ENCODE results near the gene SUGP2.

DNA sequence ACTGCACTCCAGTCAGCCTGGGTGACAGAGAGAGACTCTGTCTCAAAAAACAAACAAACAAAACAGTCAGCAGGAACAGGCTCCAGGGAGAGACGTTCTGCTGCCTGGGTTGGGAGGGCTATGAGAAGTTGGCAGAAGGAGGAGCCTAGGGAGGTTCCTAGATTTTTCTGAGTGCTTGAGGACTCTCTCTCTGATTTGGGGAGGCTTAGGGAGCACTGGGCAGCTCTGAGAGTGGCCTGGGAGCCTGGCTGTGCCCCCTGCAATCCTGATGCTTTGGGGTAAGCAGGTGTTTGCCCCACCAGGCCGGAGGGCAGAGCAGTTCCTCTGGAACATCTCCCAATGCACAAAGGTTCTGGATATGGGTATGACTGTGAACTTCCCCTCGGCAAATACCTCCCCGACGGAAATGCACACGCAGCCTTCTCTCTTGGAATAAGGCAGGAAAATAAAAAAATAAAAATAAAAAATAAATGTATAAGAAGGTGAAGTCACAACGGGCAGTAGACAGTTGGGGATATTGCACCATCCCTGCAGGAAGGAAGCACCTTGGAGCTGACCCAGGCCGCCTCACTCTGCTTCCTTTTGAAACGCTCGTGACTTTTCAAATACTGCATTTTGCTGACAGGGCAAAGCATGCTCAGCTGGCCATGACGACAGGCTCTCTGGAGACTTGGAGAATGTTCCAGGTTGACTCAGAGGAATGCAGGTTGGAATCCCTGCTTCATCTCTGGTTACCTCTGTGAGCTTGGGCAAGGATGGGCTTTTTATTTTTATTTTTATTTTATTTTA lies 65.8 kb downstream of the SUGP2 start:
- TF ChIP-seq, protein P1, sequence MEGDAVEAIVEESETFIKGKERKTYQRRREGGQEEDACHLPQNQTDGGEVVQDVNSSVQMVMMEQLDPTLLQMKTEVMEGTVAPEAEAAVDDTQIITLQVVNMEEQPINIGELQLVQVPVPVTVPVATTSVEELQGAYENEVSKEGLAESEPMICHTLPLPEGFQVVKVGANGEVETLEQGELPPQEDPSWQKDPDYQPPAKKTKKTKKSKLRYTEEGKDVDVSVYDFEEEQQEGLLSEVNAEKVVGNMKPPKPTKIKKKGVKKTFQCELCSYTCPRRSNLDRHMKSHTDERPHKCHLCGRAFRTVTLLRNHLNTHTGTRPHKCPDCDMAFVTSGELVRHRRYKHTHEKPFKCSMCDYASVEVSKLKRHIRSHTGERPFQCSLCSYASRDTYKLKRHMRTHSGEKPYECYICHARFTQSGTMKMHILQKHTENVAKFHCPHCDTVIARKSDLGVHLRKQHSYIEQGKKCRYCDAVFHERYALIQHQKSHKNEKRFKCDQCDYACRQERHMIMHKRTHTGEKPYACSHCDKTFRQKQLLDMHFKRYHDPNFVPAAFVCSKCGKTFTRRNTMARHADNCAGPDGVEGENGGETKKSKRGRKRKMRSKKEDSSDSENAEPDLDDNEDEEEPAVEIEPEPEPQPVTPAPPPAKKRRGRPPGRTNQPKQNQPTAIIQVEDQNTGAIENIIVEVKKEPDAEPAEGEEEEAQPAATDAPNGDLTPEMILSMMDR (IDR thresholded peaks at IDR 0.05): no peak
- TF ChIP-seq POLR2A (IDR thresholded peaks at IDR 0.05) (no peak), POLR2AphosphoS5 (IDR thresholded peaks at IDR 0.05) (no peak), EP300 (IDR thresholded peaks at IDR 0.05) (no peak)
